HG03521 (cell line): ENCODE measurements around the gene FGD4.

Source experiments
- ATAC-seq: cut with Tn5 transposase; IDR thresholded peaks from one replicate; pipeline ENCODE4 v1.9.1; 2021; ENCODE audit warnings: mild to moderate bottlenecking, moderate library complexity; ENCODE audit not compliant: unreplicated experiment

FGD4 gene

GRCh38 chr12:32399370-32400113, at the start of gene FGD4:
Gene FGD4, plus strand, starts transcription at chr12:32399558.
- ATAC-seq = peak; percentile 74

DNA sequence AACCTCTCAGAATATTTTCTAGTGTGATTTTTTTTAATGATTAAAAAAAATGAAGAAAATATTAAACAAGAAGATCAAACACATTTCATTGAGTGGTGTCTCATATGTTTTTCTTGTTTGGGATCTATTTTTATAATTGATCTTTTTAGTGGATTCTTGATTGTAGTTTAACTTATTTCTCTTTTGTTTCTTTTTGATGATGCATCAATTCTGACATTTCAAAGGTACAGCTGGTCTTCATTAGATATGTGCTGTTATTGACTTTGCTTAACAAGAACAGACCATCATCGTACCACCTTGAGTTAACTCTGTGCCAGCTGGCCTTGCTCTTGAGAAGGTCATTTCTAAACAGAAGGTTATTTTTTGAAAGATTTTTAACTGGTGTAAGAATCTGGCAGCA, 45.8 kb upstream of the FGD4 start:
- ATAC-seq = no peak

- no peak for ATAC-seq
These were observed 41.6 kb upstream of the FGD4 start for GRCh38 chr12:32357601-32358249.

DNA sequence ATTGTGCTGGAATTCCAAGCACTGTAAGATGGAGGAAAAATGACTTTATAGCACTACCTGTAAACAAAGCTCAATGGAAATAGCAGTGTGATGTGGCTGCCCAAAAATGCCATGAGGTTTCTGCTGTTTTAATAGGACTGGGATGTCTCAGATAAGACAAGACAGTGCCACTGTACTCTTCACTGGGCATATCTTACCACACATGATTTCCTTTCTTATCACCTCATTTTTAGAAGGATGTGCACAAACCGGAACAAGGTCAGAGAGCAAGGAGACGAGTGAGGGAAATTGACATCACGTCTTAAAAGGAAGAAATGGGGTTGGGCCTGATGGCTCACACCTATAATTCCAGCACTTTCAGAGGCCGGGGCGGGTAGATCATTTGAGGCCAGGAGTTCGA, 38.4 kb upstream of the FGD4 start:
- no peak for ATAC-seq

DNA sequence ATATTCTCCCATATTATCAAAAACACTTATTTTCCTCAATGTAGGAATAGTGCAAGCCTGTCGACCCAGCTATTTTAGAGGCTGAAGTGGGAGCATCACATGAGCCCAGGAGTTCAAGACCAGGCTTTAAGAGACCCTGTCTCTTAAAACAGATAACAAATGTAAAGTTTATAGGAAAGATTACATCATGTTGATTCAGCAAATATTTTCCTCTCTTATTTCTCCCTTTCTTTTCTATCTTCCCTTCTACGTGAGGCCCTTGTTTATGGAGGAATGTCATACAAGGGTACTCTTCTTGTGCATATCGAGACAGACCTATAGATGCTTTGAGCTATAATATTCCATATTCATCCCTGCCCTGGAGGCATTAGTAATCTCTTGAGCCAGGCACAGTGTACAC, 36.5 kb upstream of the FGD4 start:
- ATAC-seq = no peak

DNA sequence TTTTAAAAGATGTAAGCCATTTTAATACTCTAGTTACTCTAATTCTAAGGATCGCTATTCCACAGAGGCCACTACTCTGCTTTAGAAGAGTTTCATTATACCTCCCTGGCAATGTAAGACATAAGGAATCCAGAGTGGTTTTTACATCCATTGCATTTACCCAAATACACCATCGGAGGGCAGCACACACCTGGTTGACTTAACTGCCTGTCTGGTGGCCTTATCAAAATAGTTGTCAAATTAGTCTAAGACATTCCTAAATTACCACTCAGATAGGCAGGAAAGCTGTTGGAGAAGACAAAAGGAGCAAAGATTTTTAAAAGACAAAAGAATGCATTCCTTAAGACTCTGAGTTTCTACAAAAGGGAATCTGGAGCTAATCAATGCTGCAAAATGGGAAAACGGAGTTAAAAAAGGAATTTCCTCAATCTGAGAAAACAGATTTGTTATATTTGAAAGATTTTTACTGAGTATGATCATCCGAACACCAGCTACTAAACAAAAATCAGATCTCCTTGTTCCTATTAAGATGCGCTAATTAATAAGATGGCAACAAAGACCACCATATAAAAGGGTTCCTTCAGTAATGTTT, 33.8 kb upstream of the FGD4 start:
- ATAC-seq = no peak

- ATAC-seq = no peak
These were observed 32.6 kb upstream of the FGD4 start for GRCh38 chr12:32366714-32367113.

DNA sequence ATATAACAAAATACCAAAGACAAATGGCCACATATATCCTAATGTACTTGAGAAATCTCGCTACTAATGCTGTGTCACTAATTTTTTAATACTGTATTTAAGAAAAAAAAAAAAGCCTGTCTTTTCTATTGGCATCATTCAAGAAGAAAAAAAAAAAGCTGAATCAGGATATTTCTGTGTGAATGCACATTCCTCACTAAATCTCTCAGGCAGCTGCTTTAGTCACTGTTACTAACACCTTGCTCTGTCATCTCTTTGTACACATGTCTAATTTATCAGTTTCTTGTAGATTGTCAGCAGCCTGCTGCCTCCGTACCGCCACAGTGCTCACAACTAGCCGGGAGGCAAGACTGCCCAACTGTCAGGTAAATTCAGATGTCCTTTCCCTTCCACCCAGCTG, 32.0 kb upstream of the FGD4 start:
- ATAC-seq = no peak

DNA sequence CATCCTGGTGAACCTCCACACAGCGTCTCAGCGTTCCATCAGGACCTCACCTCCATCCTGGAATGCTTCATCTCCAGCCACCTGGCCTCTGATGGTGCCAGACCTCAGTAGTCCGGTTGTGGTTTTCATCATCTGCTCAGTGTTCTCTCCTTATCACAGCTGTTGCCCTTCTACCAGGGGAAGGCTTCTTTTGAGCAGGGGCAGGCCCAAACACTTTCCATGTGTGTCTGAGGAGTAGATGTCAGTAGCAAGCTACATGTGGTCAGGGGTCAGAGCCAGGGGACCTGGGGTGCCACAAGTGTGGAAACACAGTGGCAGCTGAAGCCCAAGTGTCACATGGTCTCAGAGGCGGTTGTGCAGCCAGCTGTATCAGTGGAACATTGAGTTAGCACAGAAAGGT, 30.2 kb upstream of the FGD4 start:
- ATAC-seq = no peak

DNA sequence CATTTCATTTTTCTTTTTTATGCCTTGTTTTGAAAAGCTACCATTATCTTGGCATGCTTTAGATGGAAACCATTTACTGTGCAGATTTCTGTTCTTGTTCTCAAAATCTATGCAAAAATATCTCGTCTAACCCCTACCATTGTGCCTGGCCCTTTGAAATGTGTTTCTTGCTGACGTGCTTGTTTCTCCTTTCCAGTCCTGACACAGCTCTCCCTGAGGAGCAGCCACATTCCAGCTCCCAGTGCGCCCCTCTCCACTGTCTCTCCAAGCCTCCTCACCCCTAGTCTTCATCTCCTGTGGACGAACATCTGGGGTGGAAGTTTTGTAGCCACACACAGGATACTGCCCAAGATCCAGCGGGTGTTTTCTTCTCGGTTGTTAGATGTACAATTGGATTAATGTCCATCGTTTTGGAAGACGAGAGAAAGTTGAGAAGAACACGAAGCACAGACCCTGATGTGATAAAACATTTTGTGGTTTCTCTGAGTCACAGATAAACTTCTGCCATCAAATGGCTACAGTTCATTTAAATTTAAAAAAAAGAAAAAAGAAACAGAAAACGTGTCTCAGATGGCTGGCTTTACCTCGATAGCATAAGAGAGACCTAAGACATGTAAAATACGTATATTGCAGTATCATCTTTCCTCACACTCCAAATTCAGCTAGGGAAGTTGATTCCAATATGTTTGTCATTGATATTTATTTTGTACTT, 21.9 kb upstream of the FGD4 start:
- no peak for ATAC-seq

DNA sequence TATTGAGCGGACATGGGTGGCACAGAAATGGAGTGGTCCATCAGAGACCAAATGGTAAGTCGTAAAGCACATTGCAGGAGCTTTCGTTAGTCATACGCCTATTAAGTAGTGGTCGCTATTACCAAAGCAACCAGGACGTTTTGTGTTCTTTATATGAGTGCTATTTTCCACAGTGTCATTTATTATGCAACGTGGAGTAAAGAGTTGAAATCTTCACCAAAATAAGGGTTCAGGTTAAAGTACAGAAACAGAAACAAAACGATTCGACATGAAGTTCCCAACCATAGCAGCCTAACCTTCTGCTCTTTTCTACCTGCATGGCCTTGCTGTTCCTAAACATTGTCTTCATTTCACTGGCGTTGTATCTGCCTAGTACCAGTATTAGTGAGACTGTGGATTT, 20.1 kb upstream of the FGD4 start:
- ATAC-seq = no peak

DNA sequence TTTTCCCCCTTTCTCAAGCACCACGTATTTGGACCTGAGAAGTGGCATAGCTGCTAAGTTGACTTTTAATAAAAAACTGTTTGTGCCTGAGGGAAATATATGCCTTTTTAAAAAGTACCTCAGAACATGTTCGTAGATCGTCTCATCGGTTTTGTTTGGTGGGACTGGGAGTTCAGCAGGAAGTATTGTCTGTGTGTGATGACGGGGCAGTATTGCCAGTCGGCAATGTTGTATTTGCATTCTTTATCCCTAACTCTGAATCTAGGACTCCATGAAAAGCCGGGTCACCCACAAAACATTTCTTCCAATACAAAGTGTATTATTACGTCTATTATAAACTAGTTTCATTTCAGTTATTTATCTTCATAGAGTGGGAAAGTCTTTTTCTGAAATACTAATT, 19.7 kb upstream of the FGD4 start:
- no peak for ATAC-seq

DNA sequence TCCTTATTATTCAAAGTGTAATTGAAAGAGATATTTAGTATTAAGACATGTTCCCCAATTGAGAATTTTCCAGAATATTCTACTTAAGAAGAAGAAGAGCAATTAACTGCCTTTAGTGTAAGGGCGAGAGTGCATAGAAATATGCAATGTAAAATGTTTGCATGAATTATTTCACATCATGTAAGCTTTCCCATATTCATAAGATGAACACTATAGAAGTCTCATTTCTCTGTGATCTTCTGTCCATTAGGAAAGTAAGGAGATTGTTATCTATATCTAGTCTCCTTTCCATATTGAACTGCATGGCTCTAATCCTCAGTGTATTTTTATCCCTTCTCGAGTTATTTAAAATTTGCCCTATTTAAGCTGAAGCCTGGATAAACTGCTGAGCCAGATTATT, 17.1 kb upstream of the FGD4 start:
- no peak for ATAC-seq

DNA sequence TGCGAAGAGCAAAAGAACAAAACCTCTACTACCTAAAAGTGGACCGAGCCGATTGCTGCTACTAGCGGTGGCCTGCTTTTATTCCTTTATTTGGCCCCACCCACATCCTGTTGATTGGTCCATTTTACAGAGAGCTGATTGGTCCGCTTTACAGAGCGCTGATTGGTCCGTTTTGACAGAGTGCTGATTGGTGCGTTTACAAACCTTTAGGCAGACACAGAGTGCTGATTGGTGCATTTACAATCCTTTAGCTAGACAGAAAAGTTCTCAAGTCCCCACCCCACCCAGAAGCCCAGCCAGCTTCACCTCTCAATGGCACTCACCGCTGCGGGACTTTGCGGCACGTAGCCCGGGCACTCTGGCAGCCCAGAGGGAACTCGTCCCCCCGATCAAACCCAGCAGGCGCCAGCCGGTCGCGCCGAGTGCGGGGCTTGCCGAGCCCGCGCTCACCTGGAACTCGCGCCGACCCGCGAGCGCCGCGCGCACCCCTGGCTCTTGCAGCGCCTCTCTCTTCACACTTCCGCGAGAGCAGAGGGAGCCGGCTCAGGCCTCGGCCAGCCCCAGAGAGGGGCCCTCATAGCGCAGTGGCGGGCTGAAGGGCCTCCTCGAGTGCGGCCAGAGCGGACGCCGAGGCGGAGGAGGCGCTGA, 8.7 kb upstream of the FGD4 start:
- no peak for ATAC-seq

DNA sequence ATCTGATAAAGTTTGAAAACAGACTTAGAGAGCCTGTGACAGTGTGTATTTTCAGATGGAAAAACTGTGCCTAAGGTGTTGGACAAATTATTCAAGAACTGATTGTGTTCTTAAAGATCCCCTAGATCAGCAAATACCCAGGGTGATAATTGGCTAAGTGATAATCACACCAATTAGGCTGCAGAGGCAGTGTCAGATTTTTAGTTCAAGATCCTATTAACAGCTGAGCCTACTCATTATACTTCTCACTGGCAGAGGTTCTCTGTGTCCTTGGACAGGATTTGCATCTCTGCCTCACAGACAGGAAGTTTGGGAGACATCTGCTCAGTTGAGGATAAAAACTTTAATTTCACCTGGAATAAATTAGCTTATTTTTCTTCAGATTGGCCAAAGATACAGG, 4.3 kb upstream of the FGD4 start:
- ATAC-seq = no peak

GRCh38 chr12:32397696-32398095, 1.7 kb upstream of the FGD4 start:
- ATAC-seq = no peak

DNA sequence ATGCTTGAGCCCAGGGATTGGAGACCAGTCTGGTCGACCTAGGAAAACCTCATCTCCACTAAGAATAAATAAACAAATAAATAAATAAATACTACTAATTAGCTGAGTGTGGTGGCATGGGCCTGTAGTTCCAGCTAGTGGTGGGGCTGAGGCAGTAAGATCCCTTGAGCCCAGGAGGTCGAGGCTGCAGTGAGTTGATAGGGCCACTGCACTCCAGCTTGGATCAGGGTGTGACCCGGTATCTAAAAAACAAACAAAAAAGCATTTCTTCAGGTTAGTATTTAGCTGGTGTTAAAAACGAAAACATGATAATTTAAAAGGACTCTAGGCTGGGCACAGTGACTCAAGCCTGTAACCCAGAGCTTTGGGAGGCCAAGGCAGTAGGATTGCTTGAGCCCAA, 1.2 kb upstream of the FGD4 start:
- ATAC-seq = no peak

- no peak for ATAC-seq
These were observed 465 bp upstream of the FGD4 start for GRCh38 chr12:32398816-32399369.

GRCh38 chr12:32400114-32400672, 835 bp downstream of the FGD4 start:
- no peak for ATAC-seq

GRCh38 chr12:32400866-32401265, 1.5 kb downstream of the FGD4 start:
- no peak for ATAC-seq

GRCh38 chr12:32402170-32402569, 2.8 kb downstream of the FGD4 start:
- no peak for ATAC-seq
